HFFc6 (cell line): ENCODE data around the gene PTGDR. TPM values are rescaled to one million over a fixed set of nuclear protein-coding genes. Genes with fewer than 3 reads are reported as not detected.

ENCODE experiments used
- DNase-seq: peaks from one replicate; pipeline ENCODE4 v3.0.0-alpha.2; 2018
- H3K27ac Mint-ChIP-seq: 2 replicates; pipeline ENCODE4 v1.8.0; 2020; ENCODE audit warnings: mild to moderate bottlenecking, mixed read lengths
- H3K27me3 Mint-ChIP-seq: 2 replicates; pipeline ENCODE4 v1.8.0; 2021; ENCODE audit warnings: mild to moderate bottlenecking, moderate library complexity, mixed read lengths; ENCODE audit not compliant: insufficient read depth
- H3K36me3 Mint-ChIP-seq: 2 replicates; pipeline ENCODE4 v1.8.0; 2021; ENCODE audit warnings: low read depth, mixed read lengths
- H3K4me1 Mint-ChIP-seq: 2 replicates; pipeline ENCODE4 v1.8.0; 2020; ENCODE audit warnings: low read depth, mixed read lengths
- H3K4me3 Mint-ChIP-seq: 2 replicates; pipeline ENCODE4 v1.8.0; 2020; ENCODE audit warnings: mild to moderate bottlenecking, moderate library complexity, mixed read lengths
- H3K9me3 Mint-ChIP-seq: 2 replicates; pipeline ENCODE4 v1.8.0; 2020; ENCODE audit warnings: mild to moderate bottlenecking, mixed read lengths
- CTCF ChIP-seq: fragments of 200-600 bp; sonication (generic); IDR thresholded peaks from 2 replicates; pipeline ENCODE4 v1.5.0; 2021; ENCODE audit warnings: antibody characterized with exemption, mild to moderate bottlenecking
- total RNA-seq, 6 experiments: library from RNA; stranded (reverse); fragmentation: NEBNext Ultra II Directional; extraction: Animal tissue kit (Norgen Biotek cat#: 25700); gene quantifications; 2 replicates in 1 of 6; 3 replicates in 5 of 6; pipeline ENCODE4 v1.2.3, GENCODE V29; 2021

The PTGDR gene
- total RNA-seq, 6 experiments from 2014 or later = not detected

GRCh38 chr14:52253503-52253902 lies 14.0 kb upstream of the PTGDR start:
- Mint-ChIP-seq H3K9me3 (no peaks in the 10 kb centered on the region), H3K27me3 (peaks cover 14% of the 10 kb centered on the region), H3K36me3 (no peaks in the 10 kb centered on the region), H3K4me1 (peaks cover 9% of the 10 kb centered on the region), H3K27ac (no peak overlapping the region), H3K4me3 (no peak overlapping the region)
- no peak for TF ChIP-seq CTCF
- DNase-seq = no peak

GRCh38 chr14:52254086-52254485 lies 13.4 kb upstream of the PTGDR start:
- no peak for TF ChIP-seq CTCF
- Mint-ChIP-seq H3K9me3 (no peaks in the 10 kb centered on the region), H3K27me3 (peaks cover 16% of the 10 kb centered on the region), H3K4me1 (peaks cover 9% of the 10 kb centered on the region), H3K36me3 (no peaks in the 10 kb centered on the region), H3K4me3 (no peak overlapping the region), H3K27ac (no peak overlapping the region)
- no peak for DNase-seq

DNA sequence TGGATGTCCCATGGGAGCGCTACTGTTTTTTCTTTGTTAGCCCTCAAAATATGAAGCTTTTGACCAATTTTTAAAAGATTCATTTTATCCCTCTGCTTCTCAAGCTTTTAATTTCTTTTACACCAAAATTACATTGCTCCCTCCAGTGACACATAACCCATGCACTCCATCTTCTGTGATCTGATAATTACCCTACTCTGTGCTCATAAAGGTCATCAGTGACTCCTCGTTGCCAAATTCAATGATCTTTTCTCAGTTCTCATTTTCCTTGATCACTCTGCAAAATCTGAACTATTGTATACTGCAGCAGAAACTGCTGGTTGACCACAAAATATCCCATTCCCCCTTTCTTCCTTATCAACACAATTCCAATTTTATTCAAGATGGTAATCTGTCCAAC lies 8.7 kb upstream of the PTGDR start:
- no peak for TF ChIP-seq CTCF
- Mint-ChIP-seq H3K4me1 (peaks cover under 1% of the 10 kb centered on the region; the same call in 1 of the 2 replicates), H3K27me3 (peaks cover 24% of the 10 kb centered on the region), H3K36me3 (no peaks in the 10 kb centered on the region), H3K27ac (no peak overlapping the region), H3K9me3 (no peaks in the 10 kb centered on the region; the same call in 1 of the 2 replicates), H3K4me3 (no peak overlapping the region)
- no peak for DNase-seq

DNA sequence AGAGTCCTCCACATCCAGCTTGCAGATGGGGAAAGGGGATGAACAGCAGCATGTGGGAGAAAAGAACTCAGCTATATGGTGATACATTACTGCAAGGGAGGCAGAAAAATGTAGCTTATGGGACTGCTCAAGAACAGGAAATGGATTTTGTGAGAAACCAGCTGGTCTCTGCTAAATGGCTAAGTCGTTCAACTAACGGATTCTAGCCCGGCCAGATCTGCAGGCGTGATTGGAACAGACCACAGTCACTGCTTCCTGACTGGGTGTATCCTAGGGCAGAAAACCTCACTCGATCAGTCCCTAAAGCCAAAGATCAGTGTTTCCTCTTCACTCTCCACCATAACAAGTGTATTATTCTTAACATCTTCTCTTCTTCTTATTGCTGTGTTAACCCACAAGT lies 8.1 kb upstream of the PTGDR start:
- Mint-ChIP-seq H3K4me1 (no peaks in the 10 kb centered on the region; the same call in 1 of the 2 replicates), H3K36me3 (no peaks in the 10 kb centered on the region), H3K9me3 (no peaks in the 10 kb centered on the region; the same call in 1 of the 2 replicates)

GRCh38 chr14:52262600-52262999 lies 4.9 kb upstream of the PTGDR start:
- no peak for TF ChIP-seq CTCF
- H3K27ac Mint-ChIP-seq = no peak overlapping the region
- no peak for DNase-seq
- H3K4me3 Mint-ChIP-seq = no peak overlapping the region
- no peaks in the 10 kb centered on the region; the same call in 1 of the 2 replicates for H3K9me3 Mint-ChIP-seq
- H3K4me1 Mint-ChIP-seq = peaks cover 12% of the 10 kb centered on the region; the same call in 1 of the 2 replicates
- peaks cover 32% of the 10 kb centered on the region for H3K27me3 Mint-ChIP-seq
- H3K36me3 Mint-ChIP-seq = no peaks in the 10 kb centered on the region

More for the DNA sequence above, 8.1 kb upstream of the PTGDR start:
- H3K27me3 Mint-ChIP-seq = peaks cover 24% of the 10 kb centered on the region
- no peak overlapping the region for H3K4me3 Mint-ChIP-seq
- no peak for DNase-seq
- H3K27ac Mint-ChIP-seq = no peak overlapping the region
- no peak for TF ChIP-seq CTCF

- Mint-ChIP-seq H3K27ac (no peak overlapping the region), H3K4me1 (peaks cover 16% of the 10 kb centered on the region), H3K4me3 (no peak overlapping the region), H3K27me3 (peaks cover 35% of the 10 kb centered on the region), H3K9me3 (no peaks in the 10 kb centered on the region; the same call in 1 of the 2 replicates), H3K36me3 (no peaks in the 10 kb centered on the region)
- no peak for DNase-seq
- no peak for TF ChIP-seq CTCF
Observed at GRCh38 chr14:52263190-52263589, 4.3 kb upstream of the PTGDR start.
